Activated naive CD4-positive, alpha-beta T cell treated with Interleukin-2 at 50 U/mL for 16 hours (primary cell): ENCODE data around the gene RPS6KB2.

Experiments used
- DNase-seq: peaks from one replicate; pipeline ENCODE4 v3.0.0-alpha.2; 2020

The RPS6KB2 gene

DNA sequence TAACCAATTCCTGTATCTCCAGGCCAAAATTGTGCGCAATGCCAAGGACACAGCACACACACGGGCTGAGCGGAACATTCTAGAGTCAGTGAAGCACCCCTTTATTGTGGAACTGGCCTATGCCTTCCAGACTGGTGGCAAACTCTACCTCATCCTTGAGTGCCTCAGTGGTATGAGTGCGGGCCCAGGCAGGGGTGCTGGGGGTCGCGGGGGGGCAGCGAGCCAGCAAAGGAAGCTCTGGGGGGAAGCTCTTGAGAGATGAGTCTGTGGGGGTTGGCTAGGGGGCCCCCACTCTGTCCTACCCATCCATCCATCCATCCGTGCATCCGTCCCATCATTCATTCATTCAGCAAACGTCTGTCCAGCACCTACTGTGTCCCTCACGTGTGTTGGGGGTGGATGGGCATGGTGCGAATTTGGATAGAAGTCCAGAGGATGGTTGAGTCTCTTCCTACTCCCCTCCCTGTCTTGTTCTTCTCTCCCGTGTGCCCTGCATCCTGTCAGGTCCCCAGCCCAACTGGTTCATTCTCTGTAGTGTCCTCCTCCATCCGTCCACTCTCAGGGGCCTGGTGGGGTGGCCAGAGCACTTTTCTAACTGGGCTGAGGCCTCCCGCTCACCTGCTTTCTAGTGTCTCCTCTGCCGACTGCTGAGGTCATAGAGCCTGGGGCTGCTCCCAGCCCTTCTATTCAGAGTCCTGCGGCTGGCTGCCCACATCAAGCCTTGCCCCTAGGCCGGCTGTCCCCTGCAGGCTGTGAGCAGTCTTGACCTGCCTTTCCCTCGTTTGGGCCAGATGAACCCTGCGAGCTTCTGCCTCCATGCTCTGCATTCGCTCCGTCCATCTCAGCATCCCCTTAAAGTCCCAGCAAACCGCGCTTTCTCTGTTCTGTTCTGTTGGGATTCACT is 3.3 kb downstream of the RPS6KB2 start:
- DNase-seq: no peak

DNA sequence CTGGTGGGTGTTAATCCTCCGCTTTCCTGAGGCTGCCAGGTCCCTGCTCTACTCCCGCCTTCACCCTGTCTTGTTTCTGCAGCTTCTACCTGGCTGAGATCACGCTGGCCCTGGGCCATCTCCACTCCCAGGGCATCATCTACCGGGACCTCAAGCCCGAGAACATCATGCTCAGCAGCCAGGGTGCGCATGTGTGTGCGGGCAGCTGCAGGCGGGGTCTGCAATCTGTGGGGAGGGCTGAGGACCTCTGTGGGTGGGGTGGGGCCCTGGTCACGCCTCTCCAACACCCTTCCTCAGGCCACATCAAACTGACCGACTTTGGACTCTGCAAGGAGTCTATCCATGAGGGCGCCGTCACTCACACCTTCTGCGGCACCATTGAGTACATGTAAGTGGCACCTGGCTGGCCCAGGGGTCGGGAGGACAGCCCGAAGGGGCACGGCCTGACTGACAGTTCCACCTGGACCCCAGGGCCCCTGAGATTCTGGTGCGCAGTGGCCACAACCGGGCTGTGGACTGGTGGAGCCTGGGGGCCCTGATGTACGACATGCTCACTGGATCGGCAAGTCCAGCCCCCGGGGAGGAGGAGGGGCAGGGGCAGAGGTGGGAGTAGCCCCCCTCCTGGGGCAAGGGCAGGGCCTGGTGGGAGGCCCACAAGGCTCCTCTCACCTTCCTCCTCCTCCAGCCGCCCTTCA is 4.5 kb downstream of the RPS6KB2 start:
- no peak for DNase-seq

DNA sequence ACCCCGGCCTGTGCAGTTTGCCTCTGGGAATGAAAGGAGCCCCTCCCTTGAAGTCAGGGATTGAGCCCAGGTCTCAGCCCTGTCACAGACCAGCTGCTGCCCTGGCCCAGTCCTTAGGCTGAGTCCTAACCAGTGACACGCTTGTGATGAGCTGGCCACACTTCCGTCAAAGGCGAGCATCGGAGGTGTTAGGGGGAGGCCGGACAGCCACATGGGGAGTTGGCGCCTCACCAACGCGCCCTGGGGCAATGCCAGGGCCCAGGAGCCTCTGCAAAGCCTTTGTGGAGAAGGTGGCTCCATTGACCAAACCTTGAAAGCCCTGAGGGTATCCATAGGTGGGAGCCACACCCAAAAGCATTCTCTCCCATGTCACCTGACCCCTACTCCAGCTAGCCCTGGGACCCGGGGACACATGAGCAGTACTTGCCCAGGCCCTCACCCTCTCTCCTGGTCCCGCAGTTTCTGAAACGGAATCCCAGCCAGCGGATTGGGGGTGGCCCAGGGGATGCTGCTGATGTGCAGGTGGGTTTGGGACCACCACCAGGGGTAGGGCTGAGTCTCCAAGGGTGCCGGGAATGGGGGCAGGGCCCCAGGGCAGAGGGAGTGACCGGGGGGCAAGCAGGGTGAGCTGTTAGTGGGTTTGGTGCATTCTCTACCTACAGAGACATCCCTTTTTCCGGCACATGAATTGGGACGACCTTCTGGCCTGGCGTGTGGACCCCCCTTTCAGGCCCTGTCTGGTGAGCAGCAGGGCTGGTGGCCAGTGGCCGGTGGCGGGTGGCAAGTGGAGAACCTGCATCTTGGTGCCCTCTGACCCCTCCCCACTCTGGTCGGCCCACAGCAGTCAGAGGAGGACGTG is 5.5 kb downstream of the RPS6KB2 start:
- no peak for DNase-seq

DNA sequence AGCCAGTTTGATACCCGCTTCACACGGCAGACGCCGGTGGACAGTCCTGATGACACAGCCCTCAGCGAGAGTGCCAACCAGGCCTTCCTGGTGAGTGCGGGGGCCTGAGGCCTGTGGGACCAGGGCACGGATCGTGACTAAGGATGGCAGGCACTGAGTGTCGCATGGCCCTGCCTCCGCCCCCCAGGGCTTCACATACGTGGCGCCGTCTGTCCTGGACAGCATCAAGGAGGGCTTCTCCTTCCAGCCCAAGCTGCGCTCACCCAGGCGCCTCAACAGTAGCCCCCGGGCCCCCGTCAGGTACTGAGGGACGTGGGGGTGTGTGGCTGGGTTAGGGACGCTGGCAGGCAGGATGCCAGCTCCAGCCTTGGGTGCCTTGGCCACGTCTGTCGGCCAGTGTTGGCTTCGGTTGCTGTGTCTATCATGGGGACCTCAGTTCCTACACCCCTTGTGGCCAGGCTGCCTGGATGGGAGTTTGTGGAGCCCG is 6.1 kb downstream of the RPS6KB2 start:
- peak; percentile 40 for DNase-seq

DNA sequence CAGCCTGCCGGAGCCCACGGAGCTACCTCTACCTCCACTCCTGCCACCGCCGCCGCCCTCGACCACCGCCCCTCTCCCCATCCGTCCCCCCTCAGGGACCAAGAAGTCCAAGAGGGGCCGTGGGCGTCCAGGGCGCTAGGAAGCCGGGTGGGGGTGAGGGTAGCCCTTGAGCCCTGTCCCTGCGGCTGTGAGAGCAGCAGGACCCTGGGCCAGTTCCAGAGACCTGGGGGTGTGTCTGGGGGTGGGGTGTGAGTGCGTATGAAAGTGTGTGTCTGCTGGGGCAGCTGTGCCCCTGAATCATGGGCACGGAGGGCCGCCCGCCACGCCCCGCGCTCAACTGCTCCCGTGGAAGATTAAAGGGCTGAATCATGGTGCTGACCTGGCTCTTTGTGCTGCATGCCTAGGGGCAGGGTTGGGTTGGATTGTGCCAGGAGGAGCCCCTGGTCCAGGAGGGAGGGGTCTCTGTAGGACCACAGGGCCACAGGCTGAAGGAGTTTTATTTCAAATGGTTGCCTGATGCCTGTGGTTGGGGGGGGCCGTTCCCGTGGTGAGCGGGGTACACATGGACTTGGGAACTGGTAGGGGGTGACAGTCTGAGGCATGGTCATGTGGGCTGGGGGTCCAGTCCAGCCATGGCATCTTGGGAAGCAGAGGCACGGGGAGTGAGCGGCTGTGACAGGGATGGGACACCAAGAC is 6.9 kb downstream of the RPS6KB2 start:
- DNase-seq: no peak

DNA sequence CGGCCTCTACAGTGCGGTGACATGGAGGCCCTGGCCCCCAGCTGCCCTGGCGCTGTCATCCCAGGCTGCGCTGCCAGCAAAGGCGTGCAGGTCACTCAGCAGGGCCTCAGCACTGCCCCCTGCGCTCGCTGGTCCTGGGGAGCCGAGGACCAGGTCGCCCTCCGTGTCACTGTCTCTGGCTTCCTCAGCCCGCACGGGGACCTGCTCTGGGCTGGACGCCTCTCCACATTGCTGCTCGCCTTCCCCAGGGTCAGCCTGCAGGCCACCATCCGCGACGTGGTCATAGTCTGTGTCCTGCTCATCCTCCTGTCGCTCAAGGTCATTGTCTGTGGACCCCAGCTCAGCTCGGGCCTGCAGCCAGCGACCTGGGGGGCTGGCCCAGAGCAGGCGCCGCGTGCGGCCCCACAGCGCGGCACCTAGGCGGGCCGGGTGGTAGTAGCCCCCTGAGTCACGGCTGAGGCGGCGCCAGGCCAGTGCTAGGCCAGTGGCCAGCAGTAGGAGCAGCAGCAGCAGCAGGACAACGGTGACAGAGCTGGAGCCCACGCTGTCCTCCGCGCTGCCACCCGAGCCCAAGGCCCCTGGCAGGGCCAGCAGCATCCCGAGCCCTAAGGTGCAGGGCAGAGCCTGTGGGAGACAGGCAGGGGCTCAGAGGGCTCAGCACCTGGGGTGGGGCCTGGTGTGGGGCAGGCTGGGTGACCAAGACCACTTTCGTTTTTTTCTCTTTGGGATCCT is 7.6 kb downstream of the RPS6KB2 start:
- DNase-seq: no peak

DNA sequence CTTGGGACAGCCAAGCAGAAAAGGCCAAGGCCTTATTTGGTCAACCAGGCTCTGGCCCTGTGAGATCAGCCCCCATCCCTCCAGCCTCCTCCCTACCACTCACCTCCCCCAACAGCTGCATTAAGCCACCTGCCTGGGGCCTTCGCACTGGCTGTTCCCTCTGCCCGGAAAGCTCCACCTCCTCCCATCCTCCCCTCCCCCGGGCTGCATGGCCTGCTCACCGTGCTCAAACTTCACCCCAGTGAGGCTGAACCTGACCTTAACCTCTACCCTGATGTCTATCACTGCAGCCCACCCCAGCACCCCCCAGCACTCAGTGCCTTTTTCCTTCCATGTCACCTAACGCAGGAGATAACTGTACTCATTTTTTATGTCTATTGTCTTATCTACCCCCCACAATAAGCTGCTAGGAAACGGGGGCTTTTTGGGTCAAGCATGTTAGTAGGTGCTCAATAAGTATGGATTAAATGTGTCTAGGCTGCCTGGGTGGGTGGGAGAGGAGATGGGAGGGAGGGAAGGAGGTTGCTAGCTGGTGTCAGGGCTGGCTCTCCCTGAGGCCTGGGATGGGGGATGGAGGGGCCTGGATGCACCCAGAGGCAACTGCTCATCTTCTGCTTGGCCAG is 8.3 kb downstream of the RPS6KB2 start:
- peak; percentile 70 for DNase-seq

DNA sequence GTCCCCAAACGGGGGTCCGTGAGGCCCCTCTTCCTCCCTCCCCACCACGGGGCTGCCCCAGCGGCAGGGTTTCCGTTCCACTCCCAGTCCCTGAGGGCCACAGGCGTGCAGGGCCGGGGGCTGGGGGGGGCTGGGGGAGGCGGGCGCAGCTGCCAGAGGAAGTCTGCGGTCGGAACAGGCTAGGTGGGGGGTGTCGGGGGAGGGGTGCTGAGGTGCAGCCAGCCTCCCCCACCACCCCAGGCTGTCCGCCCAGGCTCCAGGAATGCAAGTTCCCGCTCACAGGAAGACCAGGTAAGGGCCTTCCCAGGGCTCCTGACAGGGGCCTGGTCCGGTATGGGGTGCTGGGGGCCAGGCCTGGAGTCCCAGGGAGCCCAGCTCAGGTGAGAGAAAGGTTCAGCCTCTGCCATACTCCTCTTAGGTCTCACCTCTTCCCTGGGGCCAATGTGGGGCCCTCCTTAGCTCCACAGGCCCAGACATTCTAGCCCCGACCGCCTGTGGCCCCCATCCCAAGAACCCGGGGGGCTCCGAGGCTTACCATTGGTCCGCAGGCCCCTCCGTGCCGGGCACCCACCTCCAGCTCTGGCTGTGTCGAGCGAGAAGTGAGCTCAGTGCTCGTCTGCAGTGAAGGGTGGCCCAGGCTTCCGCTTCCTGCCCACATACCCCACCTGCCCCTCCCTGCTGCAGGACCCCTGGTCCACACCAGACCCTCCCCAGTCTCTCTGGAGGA is 9.0 kb downstream of the RPS6KB2 start, which contains the start of gene PTPRCAP:
TSS of gene PTPRCAP (minus strand) at position 601 of the 727 bp plus-strand sequence. CDS start at position 538, 63 bp downstream.
- peak; percentile 68 for DNase-seq

DNA sequence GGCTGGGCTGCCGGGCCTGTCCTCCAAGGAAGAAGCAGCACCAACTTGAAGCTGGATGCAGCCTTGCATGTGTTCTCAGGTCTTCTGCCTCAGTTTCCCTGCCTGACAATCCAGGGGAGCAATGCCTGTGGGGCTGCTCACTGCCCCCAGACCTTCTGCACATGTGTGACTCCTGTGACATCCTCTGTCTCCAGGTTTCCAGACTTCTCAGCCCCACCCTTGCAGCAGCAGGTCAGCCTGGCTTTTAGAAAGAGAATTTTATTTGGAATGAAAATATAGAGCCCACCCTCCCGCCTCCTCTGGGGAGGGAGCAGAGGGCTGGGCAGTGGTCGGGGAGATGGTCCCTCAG is 9.5 kb downstream of the RPS6KB2 start:
- no peak for DNase-seq

DNA sequence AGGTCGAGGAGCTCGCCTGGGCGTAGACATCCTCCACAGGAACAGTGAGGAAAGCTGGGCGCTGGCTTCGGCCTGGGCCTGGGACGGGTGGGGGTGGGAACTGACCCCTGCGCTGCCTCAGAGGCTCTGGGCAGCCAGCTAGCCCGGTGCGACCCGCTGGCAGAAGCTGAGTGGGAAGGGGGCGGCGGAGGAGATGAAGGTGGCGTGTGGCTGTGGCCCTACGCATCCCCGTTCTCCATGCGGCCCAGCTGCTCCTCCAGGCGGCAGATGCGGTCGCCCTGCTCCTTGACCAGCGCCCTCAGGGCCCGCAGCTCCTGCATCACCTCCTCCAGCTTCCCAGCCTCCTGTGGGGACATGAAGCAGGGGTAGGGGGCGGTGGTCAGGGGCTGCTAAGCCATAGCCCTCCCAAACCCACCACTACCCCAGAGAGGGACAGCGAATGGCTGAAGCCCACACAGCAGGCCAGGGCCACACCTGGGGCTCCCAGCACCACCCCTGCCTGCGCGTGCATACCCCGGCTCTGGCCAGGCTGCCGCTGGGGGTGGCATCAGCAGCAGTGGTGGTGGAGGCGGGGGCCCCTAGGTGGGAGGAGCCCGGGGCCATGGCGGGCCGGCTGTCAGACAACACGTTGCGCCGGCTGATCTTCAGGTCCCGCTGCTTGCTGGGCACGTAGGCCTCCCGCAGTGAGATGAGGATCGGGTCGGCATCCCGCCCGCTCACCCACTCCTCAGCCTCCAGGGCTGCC is 10.0 kb downstream of the RPS6KB2 start:
- peak; percentile 83 for DNase-seq

DNA sequence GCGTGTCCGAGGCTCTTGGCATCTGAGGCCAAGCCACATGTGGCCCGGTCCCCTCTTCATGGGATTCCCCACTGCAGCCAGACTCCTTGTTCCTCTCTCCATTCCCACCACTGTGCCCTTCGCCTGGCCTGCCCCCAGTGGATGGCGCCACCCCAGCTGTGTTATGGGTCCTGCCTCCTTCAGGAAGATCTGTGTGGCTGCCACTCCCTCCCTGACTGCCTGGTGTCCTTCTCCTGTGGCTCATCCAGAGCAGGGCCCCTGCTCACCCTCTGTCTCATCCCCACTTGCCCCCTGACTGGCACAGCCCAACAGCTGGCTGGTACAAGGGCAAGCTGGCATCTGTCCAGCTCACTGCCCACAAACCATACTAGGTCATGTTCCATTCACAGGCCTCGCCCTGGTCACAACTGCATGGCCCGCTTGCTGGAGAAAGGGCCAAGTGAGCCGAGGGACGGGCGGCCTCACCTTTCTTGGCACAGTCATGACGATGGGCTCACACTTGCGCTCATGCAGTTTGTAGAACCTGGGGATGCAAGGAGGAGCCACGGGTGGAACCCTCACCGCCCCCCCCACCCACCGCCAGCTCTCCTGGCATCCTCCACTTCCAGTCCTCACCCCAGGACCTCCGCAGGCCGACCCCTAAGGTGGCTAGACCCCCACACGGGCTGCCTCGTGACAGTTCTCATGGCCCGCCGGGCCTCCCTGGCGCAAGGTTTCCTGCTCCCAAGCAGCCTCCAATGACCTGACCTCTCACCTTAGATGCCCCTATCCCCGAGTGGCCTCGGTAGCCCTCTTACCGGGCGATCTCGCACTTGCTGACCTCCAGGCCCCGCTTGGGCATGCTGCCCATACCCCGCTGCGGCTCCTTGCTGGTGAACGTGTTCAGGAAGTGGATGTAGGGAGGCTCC is 11.3 kb downstream of the RPS6KB2 start:
- DNase-seq: peak; percentile 40

DNA sequence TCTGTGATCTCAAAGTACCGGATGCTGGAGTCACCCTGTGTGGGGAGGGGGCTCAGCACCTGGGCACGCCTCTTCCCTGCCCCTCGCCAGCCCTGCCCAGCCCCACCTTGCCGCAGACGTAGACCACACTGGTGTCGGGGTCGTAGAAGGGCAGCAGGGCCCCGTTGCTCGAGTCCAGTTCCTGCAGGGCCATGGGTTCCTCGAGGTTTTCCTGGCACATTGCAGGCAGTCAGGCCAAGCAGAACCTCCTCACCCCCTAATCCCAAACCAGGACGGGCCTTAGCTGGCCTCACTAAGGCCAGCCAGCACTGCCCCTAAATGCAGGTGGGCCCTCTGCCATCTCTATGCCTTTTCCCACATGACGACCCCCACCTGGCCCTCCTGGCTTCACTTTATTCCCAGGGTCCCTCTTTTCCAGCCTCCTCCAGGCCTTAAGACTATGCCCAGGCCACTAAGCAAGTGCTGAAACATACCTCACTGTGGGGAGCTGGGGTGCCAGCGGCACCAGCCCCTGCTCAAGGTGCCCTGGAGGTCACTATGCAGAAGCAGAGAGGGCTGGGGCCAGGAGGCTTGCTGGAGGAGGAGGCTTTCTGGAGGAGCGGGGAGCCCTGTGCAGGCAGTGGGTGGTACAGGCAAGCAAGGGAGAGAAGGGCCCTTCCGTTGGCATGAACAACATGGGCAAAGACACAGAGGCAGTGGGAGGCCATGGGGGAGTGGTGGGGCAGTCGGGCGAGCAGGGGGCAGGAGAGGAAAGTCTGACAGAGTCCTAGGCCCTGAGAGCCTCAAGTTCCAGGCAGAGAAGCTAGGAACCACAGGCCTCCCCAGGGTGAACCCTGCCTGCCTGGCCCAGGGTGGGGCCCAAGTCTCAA is 12.2 kb downstream of the RPS6KB2 start:
- DNase-seq: no peak

DNA sequence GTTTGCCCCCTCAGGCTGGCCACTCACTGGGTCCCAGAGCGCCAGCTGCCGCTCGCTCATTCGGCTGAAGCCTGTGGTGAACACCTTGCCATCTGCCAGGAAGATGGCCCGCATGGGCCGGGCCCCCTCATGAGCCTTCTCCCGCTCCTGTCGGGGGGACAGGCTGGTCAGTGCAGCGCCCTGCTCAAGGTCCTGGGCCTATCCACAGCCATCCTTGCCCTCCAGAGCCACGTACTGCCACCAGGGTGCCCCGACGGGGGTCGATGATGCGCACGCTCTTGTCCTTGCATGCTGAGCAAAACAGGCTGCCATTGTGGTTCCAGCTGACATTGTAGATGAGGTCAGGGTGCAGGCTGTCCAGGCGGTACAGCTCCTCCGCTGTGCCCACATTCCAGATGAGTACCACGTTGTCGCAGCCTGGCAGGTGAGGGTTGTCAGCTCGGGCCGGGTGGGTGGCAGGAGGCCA is 12.8 kb downstream of the RPS6KB2 start:
- no peak for DNase-seq

DNA sequence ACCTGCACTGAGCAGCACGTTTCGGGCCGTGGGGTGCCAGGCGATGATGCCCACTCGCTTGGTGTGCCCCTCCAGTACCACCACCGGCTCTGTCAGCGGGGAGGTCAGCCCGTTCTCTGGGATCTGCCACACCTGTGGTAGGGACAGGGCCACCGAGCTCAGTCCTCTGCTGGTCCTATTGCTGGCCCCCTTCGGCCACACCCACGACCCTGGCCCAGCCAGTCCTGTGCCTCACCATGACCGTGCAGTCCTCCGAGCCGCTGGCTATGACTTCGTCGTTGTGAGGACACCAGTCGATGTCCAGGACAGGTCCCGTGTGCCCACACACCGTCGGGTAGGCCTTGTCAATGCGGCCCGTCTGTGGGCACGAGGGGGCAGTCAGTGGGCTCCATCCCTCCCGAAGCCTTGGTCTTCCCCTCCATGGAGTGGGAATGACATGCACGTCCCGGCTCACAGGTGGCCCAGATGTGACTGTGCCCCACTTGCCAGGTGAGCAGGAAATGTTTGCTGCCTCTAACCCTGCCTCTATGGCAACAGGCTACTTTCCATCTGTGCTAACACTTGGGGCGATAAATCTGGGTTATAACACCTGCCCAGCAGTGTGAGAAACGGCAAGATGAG is 13.5 kb downstream of the RPS6KB2 start:
- DNase-seq: no peak

DNA sequence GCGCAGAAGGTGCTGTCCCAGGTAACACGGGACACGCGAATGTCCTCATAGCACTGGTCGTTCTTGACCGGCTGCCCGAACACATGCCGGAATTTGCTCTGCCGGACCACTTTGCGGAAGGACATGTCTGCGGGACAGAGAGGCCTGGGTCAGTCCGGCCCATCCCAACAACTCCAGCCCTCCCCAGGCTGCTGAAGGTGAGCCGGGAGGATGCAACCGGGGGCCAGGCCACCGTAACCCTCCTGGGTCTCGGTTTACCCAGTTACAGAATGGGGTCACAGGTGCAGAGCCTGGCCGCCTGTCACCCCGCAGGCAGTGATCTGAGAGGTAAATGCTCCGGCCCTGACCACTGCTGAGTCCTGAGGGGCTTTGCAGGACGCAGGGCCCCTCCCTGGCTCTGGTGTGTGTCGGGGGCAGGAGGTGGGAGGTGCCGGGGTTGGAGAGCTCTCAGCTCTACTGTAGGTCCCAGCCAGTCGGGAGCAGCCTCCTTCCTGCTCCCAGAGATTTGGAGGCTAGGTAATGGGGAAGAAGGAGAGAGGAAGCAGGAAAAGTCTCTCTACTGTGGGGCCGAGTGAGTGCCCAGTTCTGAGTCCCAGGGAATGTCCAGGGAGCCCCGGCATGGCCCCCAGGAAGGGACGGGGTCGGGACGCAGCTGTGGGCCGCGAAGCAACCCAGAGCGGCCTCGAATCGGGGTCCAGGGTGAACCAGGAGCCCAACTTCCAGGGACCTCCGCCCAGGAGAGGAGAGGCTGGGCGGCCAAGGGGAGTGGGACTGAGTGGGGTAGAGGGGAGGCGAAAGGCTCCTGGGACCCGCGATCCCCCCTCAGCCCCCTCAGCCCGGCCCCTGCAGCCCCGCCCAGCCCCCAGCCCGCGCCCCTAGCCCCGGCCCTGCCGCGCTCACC is 14.5 kb downstream of the RPS6KB2 start:
- DNase-seq: no peak

DNA sequence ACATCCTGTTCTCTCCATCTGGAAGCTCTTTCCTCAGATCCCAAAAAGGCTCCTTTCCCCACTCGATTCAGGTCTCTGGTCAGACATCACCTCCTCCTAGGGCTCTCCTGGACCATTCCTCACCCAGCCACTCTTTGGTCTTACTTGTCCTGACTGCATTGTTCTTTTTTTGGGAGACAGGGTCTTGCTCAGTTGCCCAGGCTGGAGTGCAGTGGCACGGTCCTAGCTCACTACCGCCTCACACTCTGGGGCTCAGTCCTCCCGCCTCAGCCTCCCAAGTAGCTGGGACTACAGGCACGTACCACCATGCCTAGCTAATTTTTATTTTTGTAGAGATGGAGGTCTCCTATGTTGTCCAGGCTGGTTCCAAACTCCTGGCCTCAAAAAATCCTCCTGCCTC is 17.2 kb downstream of the RPS6KB2 start:
- no peak for DNase-seq
